Heart right ventricle (tissue), 16 donors: Measurements from ENCODE around the gene IL11RA. TPM values are rescaled to one million over a fixed set of nuclear protein-coding genes. Genes with fewer than 3 reads are reported as not detected.

ENCODE experiments used
- ATAC-seq, 8 donors: fragments of 200-7000 bp; cut with Tn5 transposase; one replicate each; pipeline ENCODE4 v1.9.1; 2020; ENCODE audit warnings: mild to moderate bottlenecking in 8 of 8, moderate library complexity in 8 of 8, moderate number of reproducible peaks in 1 of 8
- DNase-seq, 2 donors: peaks; one replicate each; pipeline ENCODE4 v3.0.0-alpha.2; 2020
- H3K27ac ChIP-seq, 10 donors: fragments of 200-600 bp; sonication (generic) in 2 of 10; one replicate each; pipeline versions ENCODE4 v1.5.0 to v1.8.0; 2020 to 2022; ENCODE audit warnings: mild to moderate bottlenecking in 3 of 10
- H3K27me3 ChIP-seq, 7 donors: fragments of 200-600 bp; one replicate each; pipeline ENCODE4 v1.8.0; 2021 to 2022; ENCODE audit warnings: mild to moderate bottlenecking in 2 of 7
- H3K36me3 ChIP-seq, 9 donors: fragments of 200-600 bp; sonication (generic) in 1 of 9; one replicate each; pipeline versions ENCODE4 v1.5.0 to v1.8.0; 2020 to 2022; ENCODE audit warnings: mild to moderate bottlenecking in 2 of 9
- H3K4me1 ChIP-seq, 9 donors: fragments of 200-600 bp; sonication (generic) in 1 of 9; one replicate each; pipeline versions ENCODE4 v1.5.0 to v1.8.0; 2020 to 2022; ENCODE audit warnings: mild to moderate bottlenecking in 4 of 9
- H3K4me3 ChIP-seq, 10 donors: fragments of 200-600 bp; sonication (generic) in 2 of 10; one replicate each; pipeline versions ENCODE4 v1.5.0 to v1.8.0; 2020 to 2022; ENCODE audit warnings: mild to moderate bottlenecking in 7 of 10, moderate library complexity in 2 of 10
- H3K9me3 ChIP-seq, 11 donors: fragments of 200-600 bp in 10 of 11; sonication (generic) in 2 of 11; one replicate each; pipeline versions ENCODE4 v1.5.0 to v1.8.0; 2013 to 2022; ENCODE audit warnings: mild to moderate bottlenecking in 2 of 11, control low read depth in 1 of 11, moderate library complexity in 1 of 11
- CTCF ChIP-seq, 9 donors: fragments of 200-600 bp; sonication (generic) in 2 of 9; IDR thresholded peaks; one replicate each; pipeline versions ENCODE4 v1.5.0 to v1.8.0; 2021 to 2022; ENCODE audit warnings: antibody characterized with exemption in 9 of 9, mild to moderate bottlenecking in 5 of 9, moderate library complexity in 1 of 9
- WGBS, 2 donors: extraction: QIAGEN DNeasy Blood & Tissue Kit; methylation state at CpG; one replicate each; pipeline ENCODE4 v1.1.7; 2013; ENCODE audit warnings: inconsistent platforms in 1 of 2; 5-methylcytosine and 5-hydroxymethylcytosine counted together
- intact Hi-C, 10 donors: fragments of 100-400 bp; cut with DNase I; formaldehyde crosslinking; loops; one replicate each; pipeline versions ENCODE4 v1.11.1 to v1.14.2; 2022
- polyA plus RNA-seq, 2 donors: library from polyadenylated mRNA; stranded (reverse); fragments of 200-250 nt; gene quantifications; one replicate each; pipeline ENCODE4 v1.2.3, GENCODE V29; 2013
- total RNA-seq, 10 donors: library from RNA; stranded (reverse); fragmentation: NEBNext Ultra II Directional in 3 of 10; extraction: Animal tissue kit (Norgen Biotek cat#: 25700) in 3 of 10; gene quantifications; one replicate each; pipeline versions ENCODE4 v1.2.1 to v1.2.4, GENCODE V29; 2021 to 2023
- donor health status: Arrhythmogenic right ventricular cardiomyopathy.
- donor health status: ischemic (EF 13 %, LVEDD 7.1; RV severe dilation, severe dysfunction).
- donor health status: healthy with polysubstance abuse.
- donor health status: DM: no; HTN: yes; CAD: no.
- donor health status: DM: no; HTN: no; CAD: no.
- donor health status: ischemic (EF 25% LVEDD 6.9; RV normal size, moderate dysfunction).
- donor health status: ischemic (EF 25% LVEDD 5.7; RV mildly dilated, moderate dysfunction).
- donor health status: healthy.
- donor health status: DM: yes; HTN: yes; CAD: no.
- donor health status: Ischemic cardiomyopathy.
- donor health status: ischemic (EF 35%, LVEDD 5.7; RV mildly dilated, moderate dysfunction).
- donor health status: nonischemic (EF 11% LVEDD 7.7; RV severe dilation, severe dysfunction).
- donor health status: DM: yes; HTN: yes; CAD: no.
- donor health status: PGD.
- donor health status: ischemic (EF 29% LVEDD 5.4; RV normal size, mild dysfunction).
- donor health status: nonischemic (EF 23%, LVEDD 6.1; RV moderate dilation, normal function).

IL11RA gene
- total and polyA plus RNA-seq, 12 donors, result 26.9 to 53.7 (median 47.9) TPM

DNA sequence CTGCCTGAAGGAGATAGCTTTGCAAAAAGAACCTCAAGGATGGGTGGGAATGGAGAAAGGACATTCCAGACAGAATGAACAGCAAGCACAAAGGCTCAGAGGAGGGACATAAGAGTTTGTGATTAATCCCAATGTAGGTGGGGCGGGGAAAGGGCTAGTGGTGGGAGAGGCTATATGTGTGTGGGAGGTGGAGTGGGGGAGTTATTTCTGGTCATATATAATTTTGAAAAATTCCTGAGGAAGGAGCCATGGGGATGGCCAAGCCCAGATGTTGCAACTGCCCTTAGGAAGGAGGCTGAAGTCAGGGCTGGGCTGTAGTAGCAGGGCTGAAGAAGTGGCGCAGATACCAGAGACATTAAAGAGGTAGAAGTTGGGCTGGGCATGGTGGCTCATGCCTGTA, 23.9 kb downstream of the IL11RA start:
- TF ChIP-seq CTCF (IDR thresholded peaks at IDR 0.05), result no peak
- no peaks in the 10 kb centered on the region for H3K27me3 ChIP-seq
- H3K4me3 ChIP-seq, result no peak overlapping the region
- H3K4me1 ChIP-seq, result peaks cover 0 to 4% (median 0%) of the 10 kb centered on the region in 9 donors
- ATAC-seq, result no peak
- no peaks in the 10 kb centered on the region for H3K9me3 ChIP-seq
- peak overlapping the region in 1 of 10 donors; percentile 60 for H3K27ac ChIP-seq
- DNase-seq, result no peak
- H3K36me3 ChIP-seq, result no peaks in the 10 kb centered on the region
- WGBS, 2 donors, result 96 to 97% methylated on average over 2 of the region's 2 CpGs
- intact Hi-C loops, result no loop called here

DNA sequence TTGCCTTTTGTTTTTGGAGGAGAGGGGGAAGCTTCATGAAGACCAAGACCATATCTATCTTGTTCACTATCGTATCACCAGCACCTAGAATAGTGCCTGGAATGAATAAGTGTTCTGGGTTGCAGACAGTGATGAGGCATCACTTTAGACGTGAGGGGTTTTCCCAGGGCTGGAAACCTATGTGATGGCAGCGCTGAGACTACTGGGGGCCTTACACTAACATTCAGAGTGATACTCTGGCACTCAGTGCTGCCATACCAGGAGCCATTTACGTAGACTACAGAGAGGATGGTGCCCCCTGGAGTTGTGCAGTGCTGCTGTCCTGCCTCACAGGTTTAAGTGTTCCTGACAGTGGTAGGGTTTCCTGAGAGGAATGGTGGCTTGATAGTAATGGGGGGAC, 32.2 kb downstream of the IL11RA start:
- H3K4me3 ChIP-seq, result no peak overlapping the region
- H3K9me3 ChIP-seq, result no peaks in the 10 kb centered on the region
- 91 to 92% methylated on average over 4 of the region's 4 CpGs for WGBS, 2 donors
- H3K36me3 ChIP-seq, result peaks cover 0 to 7% (median 0%) of the 10 kb centered on the region in 9 donors
- no peaks in the 10 kb centered on the region for H3K27me3 ChIP-seq
- DNase-seq (no peak), ATAC-seq (no peak)
- H3K27ac ChIP-seq, result no peak overlapping the region
- peaks cover 0 to 31% (median 0%) of the 10 kb centered on the region in 9 donors for H3K4me1 ChIP-seq
- TF ChIP-seq CTCF (IDR thresholded peaks at IDR 0.05), result no peak
- intact Hi-C loops, result no loop called here

DNA sequence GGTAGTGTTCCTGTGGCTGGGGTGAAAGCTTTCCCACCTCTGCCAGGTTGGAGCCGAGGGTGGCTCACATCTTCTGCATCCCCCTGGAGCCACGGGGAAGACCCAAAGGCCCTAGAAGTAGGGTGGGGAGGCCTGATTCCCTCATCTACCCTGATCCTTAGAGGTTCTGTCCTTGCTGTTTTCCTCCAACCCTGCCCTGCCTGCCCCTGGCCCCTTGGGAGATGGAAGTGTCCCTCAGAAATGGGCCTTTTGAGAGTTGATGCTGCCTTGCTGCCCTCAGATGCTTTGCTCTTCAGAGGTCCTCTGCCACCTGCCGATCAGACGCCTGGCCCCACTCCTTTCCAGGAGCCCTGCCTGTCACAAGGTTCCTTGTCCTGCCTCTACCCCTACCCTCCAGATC, 32.8 kb downstream of the IL11RA start:
- WGBS, 2 donors, result 96 to 98% methylated on average over 4 of the region's 4 CpGs
- no peak for ATAC-seq

GRCh38 chr9:34685591-34685990, 33.6 kb downstream of the IL11RA start:
- H3K27ac ChIP-seq, result peak overlapping the region in 1 of 10 donors; percentile 38
- H3K9me3 ChIP-seq, result no peaks in the 10 kb centered on the region
- TF ChIP-seq CTCF (IDR thresholded peaks at IDR 0.05), result no peak
- peaks cover 0 to 32% (median 0%) of the 10 kb centered on the region in 9 donors for H3K4me1 ChIP-seq
- H3K36me3 ChIP-seq, result peaks cover 0 to 7% (median 0%) of the 10 kb centered on the region in 9 donors
- 78 to 84% methylated on average over 4 of the region's 4 CpGs for WGBS, 2 donors
- no peak overlapping the region for H3K4me3 ChIP-seq
- DNase-seq (no peak), ATAC-seq (no peak)
- intact Hi-C loops, result no loop called here
- H3K27me3 ChIP-seq, result no peaks in the 10 kb centered on the region

More for the DNA sequence above, 32.8 kb downstream of the IL11RA start:
- intact Hi-C loops, result no loop called here
- peaks cover 0 to 31% (median 0%) of the 10 kb centered on the region in 9 donors for H3K4me1 ChIP-seq
- TF ChIP-seq CTCF (IDR thresholded peaks at IDR 0.05), result no peak
- H3K4me3 ChIP-seq, result no peak overlapping the region
- peak overlapping the region in 1 of 10 donors; percentile 38 for H3K27ac ChIP-seq
- peaks cover 0 to 7% (median 0%) of the 10 kb centered on the region in 9 donors for H3K36me3 ChIP-seq
- no peaks in the 10 kb centered on the region for H3K27me3 ChIP-seq
- DNase-seq, result no peak
- no peaks in the 10 kb centered on the region for H3K9me3 ChIP-seq
